B cell (primary cell): ENCODE measurements around the gene FAM222A. TPM values are rescaled to one million over a fixed set of nuclear protein-coding genes. Genes with fewer than 3 reads are reported as not detected.

ENCODE experiments used
- ATAC-seq: fragments of 200-7000 bp; cut with Tn5 transposase; one replicate; pipeline ENCODE4 v1.10.0; 2021; ENCODE audit warnings: low read depth, mild to moderate bottlenecking, moderate number of reproducible peaks, moderate library complexity
- CTCF ChIA-PET: fragments of 350-600 bp; sonication (Branson Sonifier 250); formaldehyde crosslinking; loops from one replicate; lab custom pipeline; 2021; ENCODE audit warnings: antibody characterized with exemption, inconsistent platforms; lab: Charles Lee
- POLR2A ChIA-PET: fragments of 350-600 bp; sonication (Branson Sonifier 250); formaldehyde crosslinking; loops from one replicate; lab custom pipeline; 2021; ENCODE audit warnings: antibody characterized with exemption; lab: Charles Lee
- DNase-seq: peaks from one replicate; pipeline ENCODE4 v3.0.0; 2013
- H2AFZ ChIP-seq: 2 replicates; pipeline ENCODE4 v1.6.1; 2012; ENCODE audit warnings: mild to moderate bottlenecking, low read depth, low read length; ENCODE audit not compliant: insufficient read depth, poor library complexity, severe bottlenecking
- H3K27ac ChIP-seq, 2 donors: 1 replicate in 1 of 2; 2 replicates in 1 of 2; pipeline ENCODE4 v1.5.1; 2012 to 2013; ENCODE audit warnings: low read length in 2 of 2, mild to moderate bottlenecking in 2 of 2, moderate library complexity in 1 of 2
- H3K27me3 ChIP-seq, 4 experiments: fragments of 200-600 bp in 1 of 4; sonication (generic) in 1 of 4; replicated peaks in 1 of 4; 1 replicate in 2 of 4; 2 replicates in 2 of 4; pipeline versions ENCODE4 v1.6.1 to v1.7.0; 2013 to 2016; ENCODE audit warnings: low read length in 3 of 4, mild to moderate bottlenecking in 2 of 4, mixed read lengths in 1 of 4, moderate library complexity in 1 of 4; ENCODE audit not compliant: insufficient read depth in 4 of 4, control insufficient read depth in 3 of 4; ENCODE audit errors: control extremely low read depth in 1 of 4
- H3K36me3 ChIP-seq, 2 experiments: replicated peaks in 1 of 2; 1 replicate in 1 of 2; 2 replicates in 1 of 2; pipeline versions ENCODE4 v1.6.1 to v1.7.1; 2013; ENCODE audit warnings: low read length in 1 of 2; ENCODE audit not compliant: insufficient read depth in 2 of 2, control insufficient read depth in 1 of 2; ENCODE audit errors: control extremely low read depth in 1 of 2, extremely low read depth in 1 of 2
- H3K4me1 ChIP-seq, 2 donors: fragments of 200-600 bp in 1 of 2; sonication (generic) in 1 of 2; 1 replicate in 1 of 2; 2 replicates in 1 of 2; pipeline versions ENCODE4 v1.5.1 to v1.6.1; 2013 to 2017; ENCODE audit warnings: low read length in 2 of 2; ENCODE audit not compliant: control insufficient read depth in 2 of 2, insufficient read depth in 2 of 2
- H3K4me2 ChIP-seq: replicated peaks from 2 replicates; pipeline ENCODE3; 2012; ENCODE audit warnings: mild to moderate bottlenecking, low read depth, low read length; ENCODE audit not compliant: poor library complexity, severe bottlenecking
- H3K4me3 ChIP-seq, 5 experiments: fragments of 200-600 bp in 1 of 5; sonication (generic) in 1 of 5; 1 replicate in 3 of 5; 2 replicates in 2 of 5; pipeline versions ENCODE4 v1.5.1 to v1.7.0; 2011 to 2016; ENCODE audit warnings: low read length in 4 of 5, mild to moderate bottlenecking in 4 of 5, low read depth in 2 of 5, control low read depth in 1 of 5, moderate library complexity in 1 of 5; ENCODE audit not compliant: insufficient read depth in 1 of 5; ENCODE audit errors: control extremely low read depth in 1 of 5, extremely low read depth in 1 of 5
- H3K79me2 ChIP-seq: fragments of 200-600 bp; sonication (generic); one replicate; pipeline ENCODE4 v1.6.0; 2016; ENCODE audit warnings: low read length; ENCODE audit not compliant: control insufficient read depth, insufficient read depth
- H3K9ac ChIP-seq: fragments of 200-600 bp; sonication (generic); 2 replicates; pipeline ENCODE4 v1.6.1; 2017; ENCODE audit warnings: mild to moderate bottlenecking, low read length, moderate library complexity
- H3K9me3 ChIP-seq, 3 donors: one replicate each; pipeline versions ENCODE4 v1.6.1 to v1.7.1; 2013; ENCODE audit warnings: low read length in 2 of 3; ENCODE audit not compliant: control insufficient read depth in 2 of 3, insufficient read depth in 1 of 3; ENCODE audit errors: control extremely low read depth in 1 of 3
- H4K20me1 ChIP-seq: 2 replicates; pipeline ENCODE4 v1.6.0; 2012; ENCODE audit warnings: mild to moderate bottlenecking, low read length; ENCODE audit not compliant: insufficient read depth, control insufficient read depth, poor library complexity, severe bottlenecking
- H3K27ac Mint-ChIP-seq: one replicate; pipeline ENCODE4 v1.8.0; 2021; ENCODE audit warnings: mixed read lengths
- H3K27me3 Mint-ChIP-seq: one replicate; pipeline ENCODE4 v1.8.0; 2021; ENCODE audit warnings: mixed read lengths
- H3K4me1 Mint-ChIP-seq: one replicate; pipeline ENCODE4 v1.8.0; 2021; ENCODE audit warnings: mixed read lengths
- H3K4me3 Mint-ChIP-seq: one replicate; pipeline ENCODE4 v1.8.0; 2021; ENCODE audit warnings: mixed read lengths
- H3K9me3 Mint-ChIP-seq: one replicate; pipeline ENCODE4 v1.8.0; 2022; ENCODE audit warnings: mixed read lengths; ENCODE audit not compliant: insufficient read depth
- EZH2 ChIP-seq: IDR thresholded peaks from 2 replicates; pipeline ENCODE4 v1.6.1; 2012; ENCODE audit warnings: borderline replicate concordance, low read depth, mild to moderate bottlenecking, moderate library complexity, low read length; ENCODE audit not compliant: insufficient read depth, poor library complexity, severe bottlenecking
- WGBS: methylation state at CpG from one replicate; pipeline ENCODE4 v1.1.5; 2013; ENCODE audit warnings: missing lambda C conversion rate; ENCODE audit not compliant: insufficient coverage; 5-methylcytosine and 5-hydroxymethylcytosine counted together
- intact Hi-C: fragments of 100-400 bp; cut with micrococcal nuclease; formaldehyde crosslinking; loops from one replicate; pipeline ENCODE4 v1.10.0; 2022
- polyA plus RNA-seq: library from polyadenylated mRNA; depleted of rRNA; stranded (reverse); fragments of >200 nt; gene quantifications from 2 replicates; pipeline ENCODE4 v1.2.3, GENCODE V29; 2012
- total RNA-seq, 2 donors: library from RNA; stranded (reverse); fragments of 120-200 nt in 1 of 2; gene quantifications; 1 replicate in 1 of 2; 2 replicates in 1 of 2; pipeline versions ENCODE4 v1.2.3 to v1.2.4, GENCODE V29; 2013 to 2022
- TF ChIP-seq, protein P1 (sequence below): fragments of 200-600 bp; IDR thresholded peaks from one replicate; pipeline ENCODE4 v1.8.0; 2022; ENCODE audit warnings: antibody characterized with exemption, mild to moderate bottlenecking

FAM222A gene
- total and polyA plus RNA-seq, 2 donors (not counting 1 experiment from before 2014, with no cell fraction given), result 0.49 to 4.6 TPM

DNA sequence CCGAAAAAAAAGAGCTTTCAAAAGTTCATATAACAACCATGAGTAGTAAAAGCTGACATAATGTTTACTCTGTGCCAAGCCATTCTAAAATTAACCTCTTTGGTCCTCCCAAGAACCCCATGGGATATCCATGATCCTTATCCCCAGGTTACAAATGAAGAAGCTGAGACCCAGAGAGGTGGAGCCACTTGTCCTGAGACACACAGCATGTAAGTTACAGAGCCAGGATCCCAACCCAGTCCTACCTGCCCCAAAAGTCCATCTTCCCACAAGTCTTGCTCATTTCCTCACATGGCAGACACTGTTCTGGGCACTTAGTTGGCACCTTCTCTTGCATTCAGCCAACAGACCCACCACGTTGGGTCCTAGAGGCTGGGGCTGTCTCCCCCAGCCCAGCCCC lies 82.4 kb downstream of the FAM222A start:
- Mint-ChIP-seq H3K9me3 (no peaks in the 10 kb centered on the region), H3K4me3 (no peak overlapping the region), H3K27me3 (peaks cover 21% of the 10 kb centered on the region), H3K27ac (no peak overlapping the region), H3K4me1 (no peaks in the 10 kb centered on the region)
- peaks cover 0 to 6% (median 0%) of the 10 kb centered on the region in 4 experiments for H3K27me3 ChIP-seq
- WGBS, result 85% methylated on average over 2 of the region's 2 CpGs
- no peak overlapping the region for H3K4me2 ChIP-seq
- DNase-seq, result no peak
- H3K9ac ChIP-seq, result no peak overlapping the region
- no peak overlapping the region for H3K4me3 ChIP-seq
- H3K79me2 ChIP-seq, result no peaks in the 10 kb centered on the region
- POLR2A ChIA-PET, result no interaction called here
- no peaks in the 10 kb centered on the region for H3K9me3 ChIP-seq
- TF ChIP-seq, protein P1, sequence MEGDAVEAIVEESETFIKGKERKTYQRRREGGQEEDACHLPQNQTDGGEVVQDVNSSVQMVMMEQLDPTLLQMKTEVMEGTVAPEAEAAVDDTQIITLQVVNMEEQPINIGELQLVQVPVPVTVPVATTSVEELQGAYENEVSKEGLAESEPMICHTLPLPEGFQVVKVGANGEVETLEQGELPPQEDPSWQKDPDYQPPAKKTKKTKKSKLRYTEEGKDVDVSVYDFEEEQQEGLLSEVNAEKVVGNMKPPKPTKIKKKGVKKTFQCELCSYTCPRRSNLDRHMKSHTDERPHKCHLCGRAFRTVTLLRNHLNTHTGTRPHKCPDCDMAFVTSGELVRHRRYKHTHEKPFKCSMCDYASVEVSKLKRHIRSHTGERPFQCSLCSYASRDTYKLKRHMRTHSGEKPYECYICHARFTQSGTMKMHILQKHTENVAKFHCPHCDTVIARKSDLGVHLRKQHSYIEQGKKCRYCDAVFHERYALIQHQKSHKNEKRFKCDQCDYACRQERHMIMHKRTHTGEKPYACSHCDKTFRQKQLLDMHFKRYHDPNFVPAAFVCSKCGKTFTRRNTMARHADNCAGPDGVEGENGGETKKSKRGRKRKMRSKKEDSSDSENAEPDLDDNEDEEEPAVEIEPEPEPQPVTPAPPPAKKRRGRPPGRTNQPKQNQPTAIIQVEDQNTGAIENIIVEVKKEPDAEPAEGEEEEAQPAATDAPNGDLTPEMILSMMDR, result no peak
- TF ChIP-seq EZH2, result no peak
- ATAC-seq, result no peak
- no peaks in the 10 kb centered on the region for H4K20me1 ChIP-seq
- CTCF ChIA-PET, result interaction anchor here (1.8 kb wide), 1 partner anchor 9 kb away, joined by 7 read pairs; no protein-coding TSS in a partner anchor
- intact Hi-C loops, result no loop called here
- H3K36me3 ChIP-seq, result no peaks in the 10 kb centered on the region
- H3K4me1 ChIP-seq, result no peaks in the 10 kb centered on the region
- no peak overlapping the region for H3K27ac ChIP-seq
- no peak overlapping the region for H2AFZ ChIP-seq

DNA sequence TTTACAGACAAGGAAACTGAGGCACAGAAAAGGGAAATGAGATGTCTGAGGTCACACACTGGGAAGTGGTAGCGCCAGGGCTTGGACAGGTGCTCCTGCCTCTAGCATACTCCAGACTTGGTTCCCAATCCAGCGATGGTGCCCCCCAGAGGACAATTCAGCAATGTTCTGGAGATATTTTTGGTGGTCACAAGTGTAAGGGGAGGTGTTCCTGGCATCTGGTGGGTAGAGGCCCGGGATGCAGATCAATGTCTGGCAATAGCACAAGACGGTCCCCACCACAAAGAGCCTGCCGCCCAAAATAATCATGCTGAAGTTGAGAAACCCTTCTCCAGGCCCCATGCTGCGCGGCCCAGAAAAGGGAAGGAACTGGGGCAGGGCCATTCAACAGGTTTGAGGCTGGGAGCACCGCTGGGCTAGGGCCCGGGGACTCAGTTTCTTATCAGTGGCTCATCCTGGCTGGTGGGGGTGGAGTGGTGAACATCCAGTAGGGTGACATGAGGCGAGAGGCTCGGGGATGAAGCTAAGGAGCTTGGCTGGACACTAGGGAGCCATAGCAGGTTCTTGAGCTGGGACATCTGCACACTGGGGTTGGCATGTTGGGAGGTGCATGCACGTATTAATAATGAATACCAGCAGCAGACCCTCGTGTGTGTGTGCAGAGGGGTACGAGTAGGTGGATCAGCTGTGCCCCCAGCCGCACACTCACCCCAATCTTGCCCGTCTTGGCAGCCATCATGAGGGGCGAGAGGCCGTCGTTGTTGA lies 84.5 kb downstream of the FAM222A start:
- ATAC-seq (no peak), DNase-seq (no peak)
- H3K27me3 ChIP-seq, result peaks cover 0 to 6% (median 0%) of the 10 kb centered on the region in 4 experiments
- H4K20me1 ChIP-seq, result no peaks in the 10 kb centered on the region
- Mint-ChIP-seq H3K4me1 (no peaks in the 10 kb centered on the region), H3K27ac (no peak overlapping the region), H3K9me3 (no peaks in the 10 kb centered on the region), H3K4me3 (no peak overlapping the region), H3K27me3 (peaks cover 13% of the 10 kb centered on the region)
- no peaks in the 10 kb centered on the region for H3K36me3 ChIP-seq
- no peak overlapping the region for H3K9ac ChIP-seq
- no peaks in the 10 kb centered on the region for H3K79me2 ChIP-seq
- 44% methylated on average over 18 of the region's 19 CpGs for WGBS
- TF ChIP-seq EZH2, result no peak
- no peak overlapping the region for H3K4me2 ChIP-seq
- no peak overlapping the region for H3K27ac ChIP-seq
- H3K4me3 ChIP-seq, result no peak overlapping the region
- no peaks in the 10 kb centered on the region for H3K4me1 ChIP-seq
- POLR2A ChIA-PET, result no interaction called here
- CTCF ChIA-PET, result no interaction called here
- no peak overlapping the region for H2AFZ ChIP-seq
- no peaks in the 10 kb centered on the region for H3K9me3 ChIP-seq
- intact Hi-C loops, result no loop called here
